ENCODE measurements around the gene LGALS16.
"Not testable (repeated sequence)": the region's sequence is repeated elsewhere in the genome, so short reads cannot be mapped to it uniquely, and the experiment has no call there.

LGALS16 gene

DNA sequence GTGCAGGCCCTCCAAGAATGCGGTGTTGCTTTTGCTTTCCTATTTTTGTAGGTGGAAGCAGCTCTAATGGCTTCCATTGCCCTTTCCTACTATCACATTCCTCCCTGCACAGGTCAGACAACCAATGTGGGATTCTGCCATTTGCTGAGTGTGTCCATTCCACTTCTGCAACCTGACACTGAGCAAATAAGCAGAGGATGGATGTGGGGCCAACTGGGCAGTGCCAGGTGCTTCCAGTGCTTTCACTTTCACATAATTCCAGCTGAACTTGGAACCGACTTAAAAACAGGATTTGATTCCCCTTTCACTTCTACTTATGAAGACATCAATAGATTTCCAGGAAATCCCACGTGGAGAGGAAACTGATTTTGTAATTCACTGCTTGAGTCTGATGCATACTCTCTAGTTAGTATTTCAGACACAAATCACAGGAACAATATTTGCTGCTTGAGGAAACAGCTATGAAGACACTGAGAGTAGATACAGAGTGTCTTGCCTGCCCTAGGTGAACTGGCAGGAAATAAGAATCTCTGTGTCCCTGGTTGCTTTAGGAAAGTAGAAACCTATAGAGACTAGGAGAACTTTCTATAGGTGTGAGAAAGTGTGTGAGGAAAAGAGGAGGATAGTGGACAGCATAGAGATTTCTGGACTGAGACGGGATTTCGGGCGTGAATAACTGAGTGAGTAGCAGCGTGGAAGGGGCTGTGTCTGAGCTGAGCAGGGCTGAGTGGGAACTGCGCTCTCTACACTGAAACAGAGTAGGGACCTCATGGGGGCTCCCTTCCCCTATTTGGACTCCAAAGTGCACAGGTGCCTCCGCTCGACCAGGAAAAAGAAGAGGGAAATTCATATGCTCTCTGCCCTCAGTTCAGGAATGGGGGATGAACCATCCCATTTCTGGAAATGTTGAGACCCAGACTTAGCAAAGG lies 22.5 kb downstream of the LGALS16 start:
- DNase-seq (ENCODE audit: low spot score): no peak

DNA sequence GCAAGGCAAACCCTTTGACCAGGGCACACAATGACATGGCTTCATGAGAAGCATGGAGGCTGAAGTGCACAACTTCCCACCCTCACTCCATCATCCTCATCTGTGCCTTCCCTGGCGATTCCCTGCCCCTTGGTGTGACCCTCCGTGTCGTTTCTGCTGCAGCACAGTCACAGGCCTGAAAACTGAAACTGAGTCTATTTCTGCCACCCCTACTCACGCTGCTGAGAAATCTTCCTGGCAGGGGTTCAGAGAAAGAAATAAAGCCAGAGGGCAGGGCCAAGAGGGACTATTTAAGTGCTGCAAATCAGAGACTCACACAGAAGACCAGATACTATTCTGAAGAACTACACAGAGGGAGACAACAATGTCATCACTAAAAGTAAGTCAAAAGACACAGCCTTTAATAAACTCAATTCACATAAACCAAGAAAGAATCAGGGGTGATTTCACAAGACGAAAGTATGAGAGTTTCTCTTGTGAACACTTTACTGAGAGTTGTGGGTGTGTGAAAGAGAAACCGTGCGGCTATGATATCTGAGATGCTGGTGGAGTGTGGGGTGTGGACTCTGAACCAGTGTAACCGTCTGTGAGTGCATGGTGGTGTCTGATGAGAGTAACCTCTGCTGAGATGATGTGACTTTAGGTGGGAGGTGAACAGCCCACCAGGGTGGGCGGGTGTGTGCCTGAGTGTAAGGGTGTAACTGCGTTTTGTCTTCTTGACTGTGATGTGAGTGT lies 23.5 kb downstream of the LGALS16 start:
- DNase-seq (ENCODE audit: low spot score): no peak

DNA sequence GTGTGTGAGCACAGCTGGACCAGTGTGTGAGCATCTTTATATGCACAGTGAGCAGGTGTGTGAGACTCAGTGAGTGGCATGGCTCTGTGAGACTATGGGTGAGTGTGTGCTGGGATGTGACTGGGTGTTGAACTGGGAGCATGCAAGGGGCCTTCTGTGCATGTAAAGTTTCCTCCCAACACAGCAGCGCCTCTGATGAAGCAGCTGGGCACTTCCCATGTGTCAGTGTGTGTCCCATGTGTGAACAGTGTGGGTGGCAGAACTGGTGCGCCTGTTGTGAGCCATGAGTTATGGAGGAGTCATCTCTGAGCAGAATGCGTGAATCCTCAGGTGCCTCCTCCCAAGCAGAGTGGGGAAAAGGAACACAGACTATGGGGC lies 24.1 kb downstream of the LGALS16 start:
- no peak for DNase-seq (ENCODE audit: low spot score)

DNA sequence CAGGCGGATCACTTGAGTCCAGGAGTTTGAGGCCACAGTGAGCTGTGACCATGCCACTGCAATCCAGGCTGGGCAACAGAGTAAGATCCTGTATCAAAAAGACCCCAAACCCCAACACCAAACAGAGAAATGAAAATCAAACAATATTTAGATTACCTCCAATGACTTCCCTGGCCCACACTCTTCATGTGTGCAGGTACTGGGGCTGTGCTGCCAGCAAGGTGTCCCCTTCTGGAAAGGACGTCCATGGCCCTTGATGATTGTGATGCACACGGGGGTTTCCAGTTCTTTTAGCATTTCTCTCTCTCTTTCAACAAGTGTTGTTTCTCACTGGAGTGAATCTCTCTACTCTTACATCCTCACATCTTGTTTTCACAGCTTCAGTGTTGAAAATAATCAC lies 24.9 kb downstream of the LGALS16 start:
- DNase-seq (ENCODE audit: low spot score): no peak

DNA sequence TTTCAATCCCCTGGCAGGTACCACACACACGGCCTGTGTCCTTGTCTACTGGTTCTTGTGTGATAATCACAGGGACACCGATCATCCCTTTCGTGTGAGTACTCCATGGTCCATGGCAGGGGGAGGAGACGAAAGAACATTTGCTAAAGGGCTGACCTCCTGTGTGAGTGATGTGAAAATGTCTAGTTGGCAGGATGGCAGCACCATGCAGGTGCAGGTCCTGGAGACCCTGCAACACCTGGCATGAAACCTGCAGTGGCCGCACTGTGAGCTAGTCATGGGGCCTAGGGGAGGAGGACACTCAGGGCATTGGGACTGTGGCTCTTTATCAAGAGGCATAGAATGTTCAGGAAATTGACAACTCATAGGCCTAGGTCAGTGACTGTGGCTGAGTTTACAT lies 25.7 kb downstream of the LGALS16 start:
- DNase-seq (ENCODE audit: low spot score): no peak

DNA sequence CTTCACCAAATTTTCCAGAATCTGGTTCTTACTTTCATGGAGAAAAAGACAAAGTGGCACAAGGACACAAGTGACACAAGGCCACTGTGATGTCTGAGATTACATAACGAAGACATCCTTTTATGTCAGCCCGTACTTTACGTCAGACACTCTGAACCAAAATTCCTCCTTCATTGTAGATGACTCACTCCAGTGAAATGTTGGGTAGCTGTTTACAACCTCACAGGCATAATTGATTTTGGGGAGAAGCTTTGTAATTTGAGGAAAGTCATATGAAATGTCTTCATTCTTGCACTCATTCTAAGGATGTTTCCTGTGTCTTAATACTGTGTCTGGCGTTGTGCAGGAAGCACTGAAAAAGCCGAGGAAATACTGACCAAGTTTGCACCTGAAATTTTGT lies 28.6 kb downstream of the LGALS16 start:
- no peak for DNase-seq (ENCODE audit: low spot score)

DNA sequence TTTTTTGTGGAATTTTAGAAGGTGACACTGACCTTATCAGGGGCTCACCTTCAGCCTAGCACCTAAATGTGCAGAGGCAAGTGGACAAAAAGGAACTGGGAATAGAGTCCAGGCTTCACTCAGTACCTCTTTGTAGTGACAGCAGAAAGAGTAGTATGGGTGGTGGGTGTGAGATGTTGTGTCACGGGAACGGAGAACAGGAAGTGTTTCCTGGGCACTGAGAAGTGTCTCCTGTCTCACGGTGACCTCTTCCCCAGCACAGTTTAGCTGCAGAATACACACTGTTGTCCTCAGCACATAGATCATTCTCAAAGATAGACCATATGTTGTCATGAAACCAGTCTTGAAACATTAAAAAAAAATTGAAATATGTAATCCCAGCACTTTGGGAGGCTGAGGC lies 31.0 kb downstream of the LGALS16 start:
- DNase-seq (ENCODE audit: low spot score): no peak

DNA sequence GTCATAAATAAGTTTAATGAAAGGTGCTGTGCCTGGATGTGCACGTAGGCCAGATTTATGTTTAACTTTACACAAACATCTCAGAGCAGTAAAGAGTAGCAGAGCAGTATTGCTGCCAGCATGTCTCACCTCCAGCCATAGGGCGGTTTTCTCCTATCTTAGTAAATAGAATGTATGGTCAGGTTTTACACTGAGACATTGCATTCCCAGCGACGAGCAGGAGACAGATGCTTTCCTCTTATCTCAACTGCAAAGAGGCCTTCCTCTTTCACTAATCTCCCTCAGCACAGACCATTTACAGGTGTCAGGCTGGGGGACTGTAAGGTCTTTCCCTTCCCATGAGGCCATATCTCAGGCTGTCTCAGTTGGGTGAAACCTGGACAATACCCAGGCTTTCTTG lies 32.9 kb downstream of the LGALS16 start:
- DNase-seq (ENCODE audit: low spot score): not testable (repeated sequence)

DNA sequence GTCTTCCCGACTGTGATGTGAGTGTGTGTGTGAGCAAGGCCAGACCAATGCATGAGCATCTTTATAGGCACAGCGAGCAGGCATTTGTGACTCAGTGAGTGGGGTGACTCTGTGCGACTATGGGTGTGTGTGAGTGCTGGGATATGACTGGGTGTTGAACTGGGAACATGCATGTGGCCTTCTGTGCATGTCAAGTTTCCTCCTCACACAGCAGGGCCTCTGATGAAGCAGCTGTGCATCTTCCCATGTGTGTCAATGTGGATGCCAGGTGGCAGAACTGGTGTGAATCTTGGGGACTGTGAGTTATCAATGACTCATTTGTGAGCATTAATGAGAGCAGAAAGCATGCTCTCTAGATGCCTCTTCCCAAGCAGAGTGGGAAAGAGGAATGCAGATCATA lies 36.5 kb downstream of the LGALS16 start:
- DNase-seq (ENCODE audit: low spot score): no peak

DNA sequence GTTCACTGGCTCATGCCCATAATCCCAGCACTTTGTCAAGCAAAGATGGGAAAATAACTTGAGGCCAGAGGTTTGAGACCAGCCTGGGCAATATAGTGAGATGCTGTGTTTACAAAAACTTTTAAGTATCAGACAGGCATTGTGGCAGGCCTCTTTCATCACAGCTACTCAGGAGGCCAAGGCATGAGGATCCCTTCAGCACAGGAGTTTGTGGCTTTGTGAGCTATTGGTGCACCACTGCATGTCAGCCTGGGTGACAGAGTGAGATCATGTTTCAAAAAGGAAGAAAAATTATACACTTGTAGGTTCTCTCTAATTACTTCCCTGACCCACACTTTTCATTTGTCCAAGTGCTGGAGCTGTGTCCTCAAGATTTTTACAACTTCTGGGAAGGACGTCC lies 37.1 kb downstream of the LGALS16 start:
- no peak for DNase-seq (ENCODE audit: low spot score)

DNA sequence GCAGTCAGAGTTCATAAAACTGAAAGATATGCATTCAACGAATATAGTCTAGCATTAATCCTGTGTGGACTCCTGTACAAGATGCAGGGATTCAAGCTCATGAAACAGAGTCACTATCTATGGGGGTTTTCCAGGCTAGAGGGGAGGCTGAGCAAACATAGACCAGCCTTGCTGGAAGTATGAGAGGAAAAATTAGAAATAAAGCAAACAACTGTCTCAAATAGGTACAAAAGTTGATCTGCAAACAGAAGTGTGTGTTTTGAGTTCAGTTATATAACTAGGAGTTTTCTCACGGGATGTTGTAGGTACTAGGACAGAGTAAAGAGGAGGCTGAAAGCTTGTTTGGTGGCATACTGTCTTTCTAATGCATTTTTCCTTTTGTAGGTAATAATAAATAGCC lies 40.0 kb downstream of the LGALS16 start:
- DNase-seq (ENCODE audit: low spot score): no peak

DNA sequence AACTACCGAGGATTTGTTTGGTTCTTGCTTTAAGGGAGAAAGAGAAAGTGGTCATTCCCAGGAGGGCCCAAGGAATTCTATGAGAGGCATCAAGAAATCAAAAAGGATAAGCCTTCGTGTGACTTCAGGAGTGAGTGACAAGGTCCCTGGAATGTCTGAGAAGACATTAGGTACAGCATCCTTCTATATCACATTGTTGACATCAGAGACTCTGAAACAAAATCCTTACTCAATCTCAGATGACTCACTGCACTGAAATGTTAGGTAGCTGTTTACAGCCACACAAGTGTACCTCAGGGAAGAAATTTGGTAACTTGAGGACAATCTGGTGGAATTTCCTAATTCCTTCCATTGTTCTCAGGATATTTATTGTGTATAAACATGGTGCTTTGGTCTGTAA lies 40.7 kb downstream of the LGALS16 start:
- no peak for DNase-seq (ENCODE audit: low spot score)

DNA sequence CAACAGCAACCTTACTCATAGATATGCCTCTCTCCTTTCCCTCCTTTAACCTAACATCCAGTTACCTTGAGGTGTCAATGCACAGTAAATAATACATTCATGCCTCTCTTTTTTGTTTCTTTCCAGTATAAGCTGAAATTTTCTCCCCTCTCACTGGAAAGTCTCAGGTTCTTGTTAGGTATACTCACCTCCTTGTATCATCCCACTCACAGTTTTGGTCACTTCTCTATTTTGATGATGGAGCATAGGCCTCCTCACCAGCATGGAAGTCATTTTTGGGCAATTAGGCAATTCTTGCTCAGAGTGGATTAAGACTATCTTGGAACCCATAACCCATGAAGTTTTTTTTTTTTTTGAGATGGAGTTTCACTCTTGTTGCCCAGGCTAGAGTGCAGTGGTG lies 42.8 kb downstream of the LGALS16 start:
- DNase-seq (ENCODE audit: low spot score): no peak

DNA sequence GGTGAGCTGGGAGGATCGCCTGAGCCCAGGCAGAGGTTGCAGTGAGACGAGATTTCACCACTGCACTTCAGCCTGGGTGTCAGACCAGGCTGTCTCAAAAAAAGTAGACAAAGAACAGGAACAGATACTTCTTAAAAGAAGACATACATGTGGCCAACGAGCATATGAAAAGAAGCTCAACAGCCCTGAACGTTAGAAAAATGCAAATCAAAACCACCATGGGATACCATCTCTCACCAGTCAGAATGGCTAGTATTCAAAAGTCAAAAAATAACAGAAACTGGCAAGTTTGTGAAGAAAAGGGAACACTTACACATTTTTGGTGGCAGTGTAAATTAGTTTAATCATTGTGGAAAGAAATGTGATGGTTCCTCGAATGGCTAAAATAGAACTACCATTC lies 45.6 kb downstream of the LGALS16 start:
- no peak for DNase-seq (ENCODE audit: low spot score)

DNA sequence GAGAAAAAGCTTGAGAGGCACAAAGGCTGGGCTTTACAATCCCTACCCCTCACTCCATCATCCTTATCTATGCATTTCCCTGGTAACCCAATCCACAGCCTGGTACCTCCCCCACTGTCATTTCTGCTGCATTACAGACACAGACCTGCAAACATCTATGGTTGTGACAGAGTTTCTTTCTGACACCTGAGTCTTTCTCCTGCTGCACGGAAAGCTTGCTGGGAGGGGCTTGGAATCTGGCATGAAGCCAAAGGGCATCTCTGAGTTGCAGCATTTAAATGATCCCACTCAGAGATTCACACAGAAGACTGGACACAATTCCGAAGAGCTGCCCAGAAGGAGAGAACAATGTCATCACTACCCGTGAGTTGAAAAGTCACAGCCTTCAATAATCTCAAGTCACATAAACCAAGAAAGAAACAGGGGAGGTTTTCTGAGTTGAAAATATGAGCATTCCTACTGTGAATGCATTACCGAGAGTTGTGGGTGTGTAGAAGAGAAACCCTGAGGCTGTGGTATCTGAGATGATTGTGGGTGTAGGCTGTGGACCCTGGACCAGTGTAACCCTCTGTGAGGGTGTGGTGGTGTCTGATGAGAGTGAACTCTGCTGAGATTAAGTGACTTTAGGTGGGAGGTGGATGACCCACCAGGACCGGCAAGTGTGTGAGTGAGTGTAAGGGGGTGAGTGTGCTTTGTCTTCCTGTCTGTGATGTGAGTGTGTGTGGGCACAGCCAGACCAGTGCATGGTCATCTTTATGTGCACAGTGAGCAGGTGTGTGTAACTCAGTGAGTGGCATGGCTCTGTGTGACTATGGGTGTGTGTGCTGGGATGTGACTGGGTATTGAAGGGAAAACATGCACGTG lies 48.7 kb downstream of the LGALS16 start, which contains the start of gene LGALS14:
Gene LGALS14, plus strand, starts transcription at position 301 of the 864 bp plus-strand sequence. Its CDS starts 48 bp downstream, at position 349.
- DNase-seq (ENCODE audit: low spot score): no peak

DNA sequence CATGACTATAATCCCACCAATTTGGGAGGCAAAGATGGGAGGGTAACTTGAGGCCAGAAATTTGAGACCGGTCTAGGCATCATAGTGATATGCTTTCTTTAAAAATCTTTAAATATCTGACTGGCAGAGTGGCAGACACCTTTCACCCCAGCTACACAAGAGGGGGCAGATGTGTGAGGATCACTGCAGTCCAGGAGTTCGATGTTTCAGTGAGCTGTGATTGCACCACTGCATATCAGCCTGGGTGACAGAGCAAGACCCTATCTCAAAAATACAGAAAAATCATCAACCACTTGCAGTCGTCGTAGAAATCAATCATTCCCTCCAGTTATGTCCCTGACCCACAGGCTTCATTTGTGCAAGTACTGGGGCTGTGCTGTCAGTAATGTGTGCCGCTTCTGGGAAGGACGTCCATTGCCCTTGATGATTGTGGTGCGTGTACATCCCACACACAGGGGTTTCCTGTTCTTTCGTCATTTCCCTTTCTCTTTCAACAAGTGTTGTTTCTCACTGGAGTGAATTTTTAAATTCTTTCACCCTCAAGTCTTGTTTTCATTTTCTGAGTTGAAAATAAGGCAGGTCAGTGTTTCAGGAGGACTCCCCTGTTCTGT lies 50.0 kb downstream of the LGALS16 start:
- no peak for DNase-seq (ENCODE audit: low spot score)

DNA sequence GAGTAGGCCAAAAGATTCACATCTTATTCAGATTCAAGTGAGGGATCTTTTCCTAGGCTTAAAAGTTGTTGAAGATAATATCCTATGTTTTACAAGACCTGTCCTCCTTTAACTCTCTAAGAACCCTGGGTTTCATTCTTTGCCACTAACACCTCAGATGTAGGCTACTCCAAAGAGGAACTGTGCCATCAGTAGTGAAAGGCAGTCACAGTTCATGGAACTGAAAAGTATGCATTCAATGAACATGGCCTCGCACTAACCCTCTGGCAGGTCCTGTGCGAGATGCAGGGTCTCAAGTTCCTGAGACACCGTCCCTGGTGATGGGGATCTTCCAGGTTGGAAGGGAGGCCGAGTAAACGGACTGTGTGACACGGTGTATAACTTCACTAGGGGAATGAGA lies 52.9 kb downstream of the LGALS16 start:
- DNase-seq (ENCODE audit: low spot score): no peak

DNA sequence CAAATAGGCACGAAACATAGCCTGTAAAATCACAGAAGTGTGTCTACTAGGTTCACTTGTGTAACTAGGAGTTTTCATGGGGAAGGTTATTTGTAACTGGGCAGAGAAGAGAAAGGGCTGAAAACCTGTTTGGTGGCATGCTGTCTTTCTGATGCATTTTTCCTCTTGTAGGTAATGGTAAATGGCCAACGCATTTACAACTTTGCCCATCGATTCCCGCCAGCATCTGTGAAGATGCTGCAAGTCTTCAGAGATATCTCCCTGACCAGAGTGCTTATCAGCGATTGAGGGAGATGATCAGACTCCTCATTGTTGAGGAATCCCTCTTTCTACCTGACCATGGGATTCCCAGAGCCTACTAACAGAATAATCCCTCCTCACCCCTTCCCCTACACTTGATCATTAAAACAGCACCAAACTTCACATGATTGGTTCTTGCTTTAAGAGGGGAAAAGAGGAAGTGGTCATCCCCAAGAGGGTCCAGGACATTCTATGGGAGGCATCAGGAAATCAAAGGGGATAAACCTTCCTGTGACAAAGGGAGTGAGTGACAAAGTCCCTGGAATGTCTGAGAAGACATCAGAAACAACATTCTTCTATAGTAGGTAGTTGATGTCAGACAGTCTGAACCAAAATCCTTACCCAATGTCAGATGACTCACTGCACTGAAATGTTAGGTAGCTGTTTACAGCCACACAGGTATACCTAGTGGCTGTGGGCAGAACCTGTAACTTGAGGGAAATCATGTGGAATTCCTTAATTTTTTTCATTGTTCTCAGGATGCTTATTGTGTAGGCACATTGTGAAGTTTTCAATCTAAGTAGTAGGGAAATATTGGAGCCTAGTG lies 53.5 kb downstream of the LGALS16 start:
- DNase-seq (ENCODE audit: low spot score): no peak

All from SK-N-DZ (cell line).